H9 (cell line): ENCODE data around the gene TBX5. TPM values are rescaled to one million over a fixed set of nuclear protein-coding genes. Genes with fewer than 3 reads are reported as not detected.

Source experiments
- DNase-seq: peaks from one replicate; pipeline ENCODE4 v3.0.0-alpha.2; 2017
- H2AFZ ChIP-seq: one replicate; pipeline ENCODE4 v1.6.1; 2013; ENCODE audit warnings: mild to moderate bottlenecking, low read length, control low read depth, moderate library complexity
- H2AK5ac ChIP-seq: 2 replicates; pipeline ENCODE4 v1.6.1; 2013; ENCODE audit warnings: low read length, control low read depth, mixed read lengths; ENCODE audit not compliant: insufficient read length
- H2BK120ac ChIP-seq: one replicate; pipeline ENCODE4 v1.6.1; 2013; ENCODE audit warnings: low read depth, mild to moderate bottlenecking, low read length, control low read depth, inconsistent platforms; ENCODE audit not compliant: poor library complexity, severe bottlenecking
- H2BK12ac ChIP-seq: 2 replicates; pipeline ENCODE4 v1.6.1; 2013; ENCODE audit warnings: low read length, control low read depth, mixed read lengths, low read depth; ENCODE audit not compliant: insufficient read length
- H2BK15ac ChIP-seq: 2 replicates; pipeline ENCODE4 v1.6.1; 2013; ENCODE audit warnings: low read depth, low read length, control low read depth
- H2BK20ac ChIP-seq: one replicate; pipeline ENCODE4 v1.6.1; 2013; ENCODE audit warnings: low read depth, mild to moderate bottlenecking, low read length, control low read depth, inconsistent platforms; ENCODE audit not compliant: poor library complexity, severe bottlenecking
- H2BK5ac ChIP-seq: 2 replicates; pipeline ENCODE4 v1.6.1; 2013; ENCODE audit warnings: low read length, control low read depth, mixed read lengths; ENCODE audit not compliant: insufficient read length
- H3K14ac ChIP-seq: 2 replicates; pipeline ENCODE4 v1.6.1; 2013; ENCODE audit warnings: low read length, control low read depth; ENCODE audit not compliant: insufficient read depth
- H3K18ac ChIP-seq: 2 replicates; pipeline ENCODE4 v1.6.1; 2013; ENCODE audit warnings: low read depth, mild to moderate bottlenecking, mixed read lengths, low read length, control low read depth; ENCODE audit not compliant: insufficient read length
- H3K23ac ChIP-seq: 2 replicates; pipeline ENCODE4 v1.6.1; 2013; ENCODE audit warnings: low read length, control low read depth, mixed read lengths, low read depth; ENCODE audit not compliant: insufficient read length
- H3K23me2 ChIP-seq: 2 replicates; pipeline ENCODE4 v1.6.1; 2013; ENCODE audit warnings: low read depth, mild to moderate bottlenecking, mixed read lengths, low read length, control low read depth; ENCODE audit not compliant: insufficient read length, poor library complexity, severe bottlenecking
- H3K27ac ChIP-seq: 2 replicates; pipeline ENCODE4 v1.5.1; 2013; ENCODE audit warnings: low read length, control low read depth, mixed read lengths, low read depth; ENCODE audit not compliant: insufficient read length
- H3K27me3 ChIP-seq: 2 replicates; pipeline ENCODE4 v1.6.1; 2013; ENCODE audit warnings: low read length, control low read depth, inconsistent platforms; ENCODE audit not compliant: insufficient read depth
- H3K4ac ChIP-seq: 2 replicates; pipeline ENCODE4 v1.6.1; 2013; ENCODE audit warnings: low read depth, mild to moderate bottlenecking, control low read depth, inconsistent platforms, low read length, moderate library complexity
- H3K4me1 ChIP-seq: 2 replicates; pipeline ENCODE4 v1.6.1; 2013; ENCODE audit warnings: low read length, control low read depth, inconsistent platforms; ENCODE audit not compliant: insufficient read depth
- H3K4me2 ChIP-seq: 2 replicates; pipeline ENCODE4 v1.6.1; 2013; ENCODE audit warnings: low read length, control low read depth, mixed read lengths; ENCODE audit not compliant: insufficient read length, insufficient read depth
- H3K56ac ChIP-seq: 2 replicates; pipeline ENCODE4 v1.6.1; 2013; ENCODE audit warnings: low read depth, mild to moderate bottlenecking, mixed read lengths, low read length, control low read depth; ENCODE audit not compliant: insufficient read length
- H3K79me1 ChIP-seq: 2 replicates; pipeline ENCODE4 v1.6.1; 2013; ENCODE audit warnings: low read depth, mild to moderate bottlenecking, moderate library complexity, low read length, control low read depth, inconsistent platforms; ENCODE audit not compliant: insufficient read depth, poor library complexity, severe bottlenecking
- H3K79me2 ChIP-seq: 2 replicates; pipeline ENCODE4 v1.6.1; 2013; ENCODE audit warnings: low read length, control low read depth, inconsistent platforms; ENCODE audit not compliant: insufficient read depth
- H3K9ac ChIP-seq: 2 replicates; pipeline ENCODE4 v1.6.1; 2013; ENCODE audit warnings: low read length, control low read depth, mixed read lengths; ENCODE audit not compliant: insufficient read length; ENCODE audit errors: extremely low read depth
- H3K9me3 ChIP-seq: one replicate; pipeline ENCODE4 v1.6.1; 2013; ENCODE audit warnings: low read depth, low read length, inconsistent platforms; ENCODE audit not compliant: control insufficient read depth
- H3T11ph ChIP-seq: one replicate; pipeline ENCODE4 v1.6.1; 2013; ENCODE audit warnings: mild to moderate bottlenecking, low read length, control low read depth, inconsistent platforms
- H4K20me1 ChIP-seq: one replicate; pipeline ENCODE4 v1.6.1; 2013; ENCODE audit not compliant: control insufficient read depth, insufficient read length, insufficient read depth
- H4K5ac ChIP-seq: 2 replicates; pipeline ENCODE4 v1.6.1; 2013; ENCODE audit warnings: low read depth, mild to moderate bottlenecking, mixed read lengths, low read length, control low read depth; ENCODE audit not compliant: insufficient read length
- H4K8ac ChIP-seq: replicated peaks from 2 replicates; pipeline ENCODE4 v1.6.1; 2013; ENCODE audit warnings: low read length, control low read depth, mixed read lengths, low read depth; ENCODE audit not compliant: insufficient read length
- H4K91ac ChIP-seq: 2 replicates; pipeline ENCODE4 v1.6.1; 2013; ENCODE audit warnings: low read depth, mild to moderate bottlenecking, moderate library complexity, mixed read lengths, low read length, control low read depth; ENCODE audit not compliant: insufficient read length
- H3K27ac Mint-ChIP-seq, 3 experiments: 2 replicates in 2 of 3; 3 replicates in 1 of 3; pipeline ENCODE4 v1.8.0; 2020 to 2021; ENCODE audit warnings: mixed read lengths in 3 of 3, mild to moderate bottlenecking in 1 of 3, moderate library complexity in 1 of 3
- H3K27me3 Mint-ChIP-seq: 2 replicates; pipeline ENCODE4 v1.8.0; 2021; ENCODE audit warnings: low read depth, mild to moderate bottlenecking, moderate library complexity, mixed read lengths
- H3K36me3 Mint-ChIP-seq, 3 experiments: 2 replicates in 2 of 3; 3 replicates in 1 of 3; pipeline ENCODE4 v1.8.0; 2020 to 2021; ENCODE audit warnings: low read depth in 3 of 3, mixed read lengths in 3 of 3; ENCODE audit not compliant: insufficient read depth in 1 of 3
- H3K4me1 Mint-ChIP-seq, 2 experiments: 2 replicates each; pipeline ENCODE4 v1.8.0; 2020; ENCODE audit warnings: mixed read lengths in 2 of 2
- H3K4me3 Mint-ChIP-seq, 2 experiments: 2 replicates in 1 of 2; 3 replicates in 1 of 2; pipeline ENCODE4 v1.8.0; 2020 to 2021; ENCODE audit warnings: mild to moderate bottlenecking in 2 of 2, mixed read lengths in 2 of 2, moderate library complexity in 1 of 2
- H3K9me3 Mint-ChIP-seq, 2 experiments: 2 replicates in 1 of 2; 3 replicates in 1 of 2; pipeline ENCODE4 v1.8.0; 2020; ENCODE audit warnings: mild to moderate bottlenecking in 2 of 2, mixed read lengths in 2 of 2, moderate library complexity in 1 of 2
- WGBS: extraction: QIAGEN DNeasy Blood & Tissue Kit; methylation state at CpG from one replicate; pipeline ENCODE4 v1.1.7; 2013; ENCODE audit warnings: missing lambda C conversion rate, low lambda C conversion rate, mixed read lengths; ENCODE audit not compliant: insufficient read length; ENCODE audit errors: extremely low coverage; 5-methylcytosine and 5-hydroxymethylcytosine counted together
- total RNA-seq: library from RNA; stranded (reverse); gene quantifications from 2 replicates; pipeline ENCODE4 v1.2.1, GENCODE V29; 2021
- TF ChIP-seq, protein P1 (sequence below): fragments of 200-600 bp; sonication (generic); conservative IDR thresholded peaks from 3 replicates; pipeline ENCODE4 v1.8.0; 2021; ENCODE audit warnings: antibody characterized with exemption, mild to moderate bottlenecking

Gene TBX5
- total RNA-seq, 1 experiment from 2014 or later = not detected

DNA sequence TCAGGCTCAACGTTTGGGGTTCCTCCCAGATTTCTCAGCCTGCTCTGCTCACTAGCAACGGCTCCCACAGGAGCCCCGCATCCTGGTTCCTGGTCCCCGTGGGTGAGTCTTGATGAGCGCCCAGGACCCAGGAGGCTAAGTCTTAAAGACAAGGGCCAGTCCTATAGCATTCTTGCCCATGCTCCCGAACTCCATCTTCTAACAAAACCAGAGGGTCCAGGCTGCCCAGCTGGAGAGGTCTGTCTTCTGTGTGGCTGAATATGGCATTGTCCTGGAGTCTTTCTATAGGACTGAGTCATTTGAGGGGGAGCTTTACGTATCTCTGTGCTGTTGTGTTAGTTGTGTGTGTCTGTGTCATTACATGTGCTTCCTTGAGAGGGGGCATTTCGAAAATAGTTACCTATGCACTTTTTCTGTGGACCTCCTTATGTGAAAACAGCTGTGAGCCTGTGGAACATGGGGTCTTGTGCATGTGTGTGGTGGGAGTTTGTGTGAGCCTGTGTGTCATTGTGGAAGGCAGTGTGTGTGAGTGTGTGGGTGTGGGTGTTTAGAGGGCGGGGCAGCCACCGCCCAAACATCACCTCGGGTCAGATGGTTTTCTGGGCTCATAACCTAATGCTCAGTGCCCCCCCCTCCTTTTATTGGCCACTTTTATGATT is 9.1 kb upstream of the TBX5 start:
- no CpG with 5 or more reads among the region's 11 CpGs for WGBS
- H3K27me3 Mint-ChIP-seq = peaks cover 100% of the 10 kb centered on the region
- Histone ChIP-seq H3K4ac (no peak overlapping the region), H3K18ac (no peak overlapping the region), H2BK120ac (no peak overlapping the region), H3K9ac (no peak overlapping the region), H4K8ac (no peak overlapping the region), H3K14ac (no peak overlapping the region), H2AFZ (no peak overlapping the region), H3K23me2 (no peaks in the 10 kb centered on the region), H2BK12ac (no peak overlapping the region), H4K20me1 (no peaks in the 10 kb centered on the region), H2BK20ac (no peak overlapping the region), H4K5ac (no peak overlapping the region), H4K91ac (no peak overlapping the region), H2BK5ac (no peak overlapping the region), H3K27me3 (peaks cover 85% of the 10 kb centered on the region), H3K79me2 (no peaks in the 10 kb centered on the region), H3T11ph (no peak overlapping the region), H2BK15ac (no peak overlapping the region), H3K79me1 (no peaks in the 10 kb centered on the region), H3K56ac (no peak overlapping the region), H3K4me2 (peak overlapping the region; percentile 20), H3K9me3 (no peaks in the 10 kb centered on the region), H2AK5ac (no peak overlapping the region), H3K23ac (no peak overlapping the region), H3K27ac (no peak overlapping the region), H3K4me1 (no peaks in the 10 kb centered on the region)
- peaks cover 0 to 8% of the 10 kb centered on the region in 2 experiments; a peak in 2 of 5 replicates for H3K9me3 Mint-ChIP-seq
- H3K4me3 Mint-ChIP-seq = peak overlapping the region in 1 of 2 experiments; percentile 75; a peak in 3 of 5 replicates
- no peak overlapping the region for H3K27ac Mint-ChIP-seq
- TF ChIP-seq, protein P1, sequence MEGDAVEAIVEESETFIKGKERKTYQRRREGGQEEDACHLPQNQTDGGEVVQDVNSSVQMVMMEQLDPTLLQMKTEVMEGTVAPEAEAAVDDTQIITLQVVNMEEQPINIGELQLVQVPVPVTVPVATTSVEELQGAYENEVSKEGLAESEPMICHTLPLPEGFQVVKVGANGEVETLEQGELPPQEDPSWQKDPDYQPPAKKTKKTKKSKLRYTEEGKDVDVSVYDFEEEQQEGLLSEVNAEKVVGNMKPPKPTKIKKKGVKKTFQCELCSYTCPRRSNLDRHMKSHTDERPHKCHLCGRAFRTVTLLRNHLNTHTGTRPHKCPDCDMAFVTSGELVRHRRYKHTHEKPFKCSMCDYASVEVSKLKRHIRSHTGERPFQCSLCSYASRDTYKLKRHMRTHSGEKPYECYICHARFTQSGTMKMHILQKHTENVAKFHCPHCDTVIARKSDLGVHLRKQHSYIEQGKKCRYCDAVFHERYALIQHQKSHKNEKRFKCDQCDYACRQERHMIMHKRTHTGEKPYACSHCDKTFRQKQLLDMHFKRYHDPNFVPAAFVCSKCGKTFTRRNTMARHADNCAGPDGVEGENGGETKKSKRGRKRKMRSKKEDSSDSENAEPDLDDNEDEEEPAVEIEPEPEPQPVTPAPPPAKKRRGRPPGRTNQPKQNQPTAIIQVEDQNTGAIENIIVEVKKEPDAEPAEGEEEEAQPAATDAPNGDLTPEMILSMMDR = no peak
- no peak for DNase-seq
- no peaks in the 10 kb centered on the region; a peak in 1 of 7 replicates for H3K36me3 Mint-ChIP-seq
- H3K4me1 Mint-ChIP-seq = peaks cover under 1 to 19% of the 10 kb centered on the region in 2 experiments
